ENCODE measurements around the gene NR2E1.

DNA sequence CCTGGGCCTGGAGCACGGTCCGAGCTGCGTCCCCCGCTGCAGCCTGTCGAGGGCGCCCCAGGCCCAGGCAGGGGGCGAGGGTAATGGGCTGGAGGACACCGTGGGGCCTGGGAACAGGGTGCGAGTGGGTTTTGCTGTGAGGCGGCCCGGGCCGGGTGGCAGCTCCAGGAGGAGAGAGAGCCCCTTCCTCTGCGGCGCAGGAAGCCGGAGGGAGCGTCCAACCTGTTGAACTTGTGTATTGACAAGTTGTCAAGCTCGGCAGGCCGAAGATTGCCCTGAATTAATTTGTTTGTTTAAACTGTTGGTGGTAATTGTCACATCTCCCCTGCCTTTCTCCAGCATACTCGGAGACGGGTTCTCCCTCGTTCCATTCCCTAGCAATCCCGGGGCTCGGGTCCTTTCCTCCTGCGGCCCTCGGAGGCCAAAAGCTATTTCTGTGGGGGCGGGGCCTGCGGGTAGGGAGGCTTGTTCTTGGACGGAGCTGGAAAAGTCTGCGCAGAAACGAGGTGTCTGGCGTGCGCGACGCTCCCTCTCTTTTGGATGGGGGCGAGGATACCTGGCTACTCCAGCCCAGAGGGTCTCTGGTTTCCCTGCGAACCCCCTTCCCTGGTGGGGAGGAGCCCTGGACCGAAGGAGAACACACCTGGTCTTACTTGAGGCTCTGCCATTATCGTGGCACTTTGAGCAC is 9.9 kb downstream of the NR2E1 start:
- no peak for TF ChIP-seq EZH2 (IDR thresholded peaks at IDR 0.05)
- TF ChIP-seq CTCF (IDR thresholded peaks at IDR 0.05), result peak; percentile 62
- peak; percentile 65 for TF ChIP-seq EZH2phosphoT487 (IDR thresholded peaks at IDR 0.05)
